Fibroblast of gingiva (primary cell): ENCODE data around the gene ZC3H10.
"Not testable (repeated sequence)": the region's sequence is repeated elsewhere in the genome, so short reads cannot be mapped to it uniquely, and the experiment has no call there.

Experiments used
- DNase-seq: peaks from one replicate; pipeline ENCODE4 v3.0.0-alpha.2; 2011; ENCODE audit warnings: low read depth

ZC3H10 gene

GRCh38 chr12:56154818-56155217 is 36.8 kb downstream of the ZC3H10 start:
- DNase-seq, result no peak

- no peak for DNase-seq
These were observed 37.3 kb downstream of the ZC3H10 start for GRCh38 chr12:56155256-56155845.

GRCh38 chr12:56156464-56157200 is 38.6 kb downstream of the ZC3H10 start:
- not testable (repeated sequence) for DNase-seq

- DNase-seq, result peak; percentile 85
These were observed 39.3 kb downstream of the ZC3H10 start for GRCh38 chr12:56157201-56158028.

- peak; percentile 97 for DNase-seq
These were observed 40.2 kb downstream of the ZC3H10 start, which contains the start of gene MYL6 for GRCh38 chr12:56158029-56158925. TSS of gene MYL6 (plus strand) at chr12:56158359. CDS start at chr12:56158402, 43 bp downstream.

GRCh38 chr12:56158926-56159461 is 40.9 kb downstream of the ZC3H10 start:
- peak; percentile 82 for DNase-seq

GRCh38 chr12:56159482-56160192 is 41.6 kb downstream of the ZC3H10 start:
- DNase-seq, result no peak

- no peak for DNase-seq
These were observed 42.2 kb downstream of the ZC3H10 start for GRCh38 chr12:56160193-56160763.

GRCh38 chr12:56160894-56161689 is 43.0 kb downstream of the ZC3H10 start:
- DNase-seq, result no peak

GRCh38 chr12:56161690-56162351 is 43.8 kb downstream of the ZC3H10 start:
- DNase-seq, result no peak

- DNase-seq, result no peak
These were observed 44.6 kb downstream of the ZC3H10 start for GRCh38 chr12:56162468-56163290.

GRCh38 chr12:56163533-56164344 is 45.7 kb downstream of the ZC3H10 start:
- no peak for DNase-seq

GRCh38 chr12:56164345-56164729 is 46.3 kb downstream of the ZC3H10 start:
- no peak for DNase-seq

GRCh38 chr12:56165369-56165768 is 47.3 kb downstream of the ZC3H10 start:
- no peak for DNase-seq

- no peak for DNase-seq
These were observed 51.2 kb downstream of the ZC3H10 start for GRCh38 chr12:56169229-56169759.

- DNase-seq, result no peak
These were observed 54.8 kb downstream of the ZC3H10 start for GRCh38 chr12:56172839-56173238.
